DMS53 treated with DMSO at 0.1 percent for 48 hours (cell line): ENCODE measurements around the gene MKNK2.
"Not testable (repeated sequence)": the region's sequence is repeated elsewhere in the genome, so short reads cannot be mapped to it uniquely, and the experiment has no call there.

ENCODE experiments used
- DNase-seq: peaks from one replicate; lab custom pipeline; 2025; ENCODE audit not compliant: unreplicated experiment; lab: John Stamatoyannopoulos, UW

Gene MKNK2

GRCh38 chr19:2050991-2051772, at the start of gene MKNK2:
Gene MKNK2, minus strand, starts transcription at chr19:2051244. Its CDS starts 393 bp downstream, at chr19:2050851.
- DNase-seq: peak; percentile 31

DNA sequence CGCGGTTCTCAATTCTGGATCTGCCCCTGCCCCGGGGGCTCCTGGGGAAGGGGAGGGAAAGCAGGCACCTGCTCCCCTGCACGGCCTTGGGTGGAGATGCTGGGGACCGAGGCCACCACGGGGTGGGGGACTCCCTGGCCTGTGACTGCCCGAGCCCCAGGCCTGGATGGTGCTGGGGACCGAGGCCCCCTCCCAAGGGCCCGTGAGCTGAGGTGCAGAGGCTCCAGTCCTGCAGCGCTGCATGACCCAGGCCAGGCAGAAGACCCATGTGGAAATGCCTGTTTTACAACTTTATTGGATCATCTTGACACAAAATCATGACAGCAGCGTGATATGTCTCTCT, 49.6 kb upstream of the MKNK2 start:
- no peak for DNase-seq

DNA sequence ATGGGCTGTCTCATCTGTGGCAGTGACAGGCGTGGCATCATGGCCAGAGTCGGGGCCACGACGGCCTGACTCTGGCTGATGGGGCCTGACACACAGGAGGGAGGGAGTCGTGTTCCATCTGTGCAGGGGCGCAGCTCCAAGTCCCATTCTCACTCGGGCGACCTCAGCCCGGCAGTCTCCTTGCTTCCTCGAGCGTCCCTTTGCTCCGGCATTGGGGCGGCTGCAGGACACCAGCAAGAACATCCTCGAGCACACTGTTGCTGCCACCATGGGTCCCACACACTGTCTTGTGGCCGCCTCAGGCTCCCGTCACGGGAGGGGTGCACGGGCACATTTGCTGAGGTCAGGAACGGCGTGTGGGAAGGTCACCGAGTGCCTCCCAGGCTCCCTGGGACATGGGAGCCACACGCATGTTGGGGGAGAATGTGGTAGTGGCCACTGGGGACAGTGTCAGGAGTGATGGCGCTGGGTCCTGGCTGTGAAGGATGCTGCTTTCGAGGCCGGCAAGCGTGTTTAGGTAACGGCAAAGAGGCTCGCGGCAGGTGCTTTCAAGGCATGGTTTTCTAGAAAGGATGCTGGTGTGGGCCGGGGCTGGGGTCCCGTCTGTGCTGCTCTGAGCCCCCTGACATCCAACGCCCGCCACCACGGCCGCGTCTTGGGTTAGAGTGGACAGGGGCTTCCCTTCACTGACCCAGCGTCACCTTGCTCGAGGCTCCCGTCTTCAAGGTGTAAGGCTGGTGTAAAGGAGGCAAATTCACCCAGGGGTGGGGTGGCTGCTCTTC, 49.1 kb upstream of the MKNK2 start:
- no peak for DNase-seq

DNA sequence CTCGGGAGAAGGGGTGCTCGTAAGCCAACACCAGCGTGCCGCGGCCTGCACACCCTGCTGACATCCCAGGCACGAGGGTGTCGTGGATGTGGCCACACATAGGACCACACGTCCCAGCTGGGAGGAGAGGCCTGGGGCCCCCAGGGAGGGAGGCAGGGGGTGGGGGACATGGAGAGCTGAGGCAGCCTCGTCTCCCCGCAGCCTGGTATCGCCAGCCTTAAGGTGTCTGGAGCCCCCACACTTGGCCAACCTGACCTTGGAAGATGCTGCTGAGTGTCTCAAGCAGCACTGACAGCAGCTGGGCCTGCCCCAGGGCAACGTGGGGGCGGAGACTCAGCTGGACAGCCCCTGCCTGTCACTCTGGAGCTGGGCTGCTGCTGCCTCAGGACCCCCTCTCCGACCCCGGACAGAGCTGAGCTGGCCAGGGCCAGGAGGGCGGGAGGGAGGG, 48.0 kb upstream of the MKNK2 start:
- DNase-seq: no peak

DNA sequence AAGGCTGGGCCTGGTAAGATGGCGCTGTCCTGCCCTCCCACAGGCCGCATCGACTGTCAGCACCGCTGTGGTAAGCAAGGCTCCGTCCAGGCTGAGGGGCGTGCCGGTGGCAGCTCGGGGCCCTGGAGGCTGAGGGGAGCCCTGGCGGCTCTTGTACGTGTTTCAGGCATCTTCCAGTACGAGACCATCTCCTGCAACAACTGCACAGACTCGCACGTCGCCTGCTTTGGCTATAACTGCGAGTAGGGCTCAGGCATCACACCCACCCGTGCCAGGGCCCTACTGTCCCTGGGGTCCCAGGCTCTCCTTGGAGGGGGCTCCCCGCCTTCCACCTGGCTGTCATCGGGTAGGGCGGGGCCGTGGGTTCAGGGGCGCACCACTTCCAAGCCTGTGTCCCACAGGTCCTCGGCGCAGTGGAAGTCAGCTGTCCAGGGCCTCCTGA, 46.9 kb upstream of the MKNK2 start:
- DNase-seq: no peak

DNA sequence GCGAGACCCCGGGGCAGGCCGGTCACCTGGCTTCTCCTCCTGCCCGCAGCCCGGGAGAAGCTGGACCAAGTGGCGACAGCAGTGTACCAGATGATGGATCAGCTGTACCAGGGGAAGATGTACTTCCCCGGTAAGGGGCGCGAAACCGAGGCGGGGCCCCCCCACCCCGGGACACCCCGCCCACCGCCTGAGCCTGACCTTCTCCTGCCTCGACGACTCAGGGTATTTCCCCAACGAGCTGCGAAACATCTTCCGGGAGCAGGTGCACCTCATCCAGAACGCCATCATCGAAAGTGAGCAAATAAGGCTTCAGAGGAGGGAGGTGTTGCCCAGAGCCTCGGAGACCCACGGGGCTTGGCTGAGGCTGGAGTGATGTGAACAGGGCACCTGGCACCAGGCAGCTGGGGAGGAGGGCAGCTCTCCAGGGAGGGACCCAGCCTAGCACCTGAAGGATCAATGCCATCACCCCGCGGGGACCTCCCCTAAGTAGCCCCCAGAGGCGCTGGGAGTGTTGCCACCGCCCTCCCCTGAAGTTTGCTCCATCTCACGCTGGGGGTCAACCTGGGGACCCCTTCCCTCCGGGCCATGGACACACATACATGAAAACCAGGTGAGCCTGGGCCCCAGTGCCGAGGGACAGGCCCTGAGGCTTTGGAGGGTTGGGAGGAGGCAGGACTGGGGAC, 46.3 kb upstream of the MKNK2 start:
- peak; percentile 53 for DNase-seq

- peak; percentile 92 for DNase-seq
These were observed 45.6 kb upstream of the MKNK2 start, which contains the start of gene IZUMO4 for GRCh38 chr19:2096480-2097202. Gene IZUMO4, plus strand, starts transcription at chr19:2096915. Its CDS starts 31 bp downstream, at chr19:2096946.

DNA sequence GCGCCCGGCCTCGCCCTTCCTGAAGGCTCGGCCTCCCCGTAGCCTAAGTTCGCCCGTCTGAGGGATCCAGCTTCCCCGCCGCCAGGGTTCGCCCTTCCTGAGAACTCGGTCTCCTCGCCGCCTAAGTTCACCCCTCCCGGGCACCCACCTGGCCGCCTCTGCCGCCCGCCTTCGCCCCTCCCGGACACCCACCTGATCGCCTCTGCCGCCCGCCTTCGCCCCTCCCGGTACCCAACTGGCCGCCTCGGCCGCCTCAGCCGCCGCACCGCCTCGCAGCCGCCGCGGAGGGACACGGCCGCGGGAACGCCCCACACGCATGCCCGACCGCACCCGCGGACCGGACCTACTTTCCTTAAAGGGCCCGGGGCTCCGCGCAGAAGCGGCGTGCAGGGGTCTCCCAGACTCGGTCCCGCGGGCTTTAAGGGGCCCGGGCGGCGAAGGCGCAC, 45.0 kb upstream of the MKNK2 start, which contains the start of gene MOB3A:
Gene MOB3A, minus strand, starts transcription at position 293 of the 446 bp plus-strand sequence. CDS start 17,766 bp downstream, outside the sequence.
- DNase-seq: peak; percentile 61

DNA sequence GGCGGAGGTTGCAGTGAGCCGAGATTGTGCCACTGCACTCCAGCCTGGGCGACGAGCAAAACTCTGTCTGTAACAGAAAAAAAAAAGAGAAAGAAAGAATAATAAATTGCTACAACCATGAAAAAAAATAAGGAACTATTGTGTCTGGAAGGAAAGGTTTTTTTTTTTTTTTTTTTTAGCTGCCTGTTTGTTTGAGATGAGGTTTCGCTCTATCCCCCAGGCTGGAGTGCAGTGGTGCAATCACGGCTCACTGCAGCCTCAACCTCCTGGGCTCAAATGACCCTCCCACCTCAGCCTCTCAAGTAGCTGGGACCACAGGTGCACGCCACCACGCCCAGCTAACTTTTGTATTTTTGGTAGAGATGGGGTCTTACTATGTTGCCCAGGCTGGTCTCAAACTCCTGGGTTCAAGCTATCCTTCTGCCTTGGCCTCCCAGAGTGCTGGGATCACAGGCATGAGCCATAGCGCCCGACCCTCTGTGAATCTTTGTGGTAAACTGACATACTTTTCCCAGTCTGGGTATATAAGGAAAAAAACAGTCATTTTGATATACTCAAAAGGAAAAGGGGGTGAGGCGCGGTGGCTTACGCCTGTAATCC, 41.0 kb upstream of the MKNK2 start:
- not testable (repeated sequence) for DNase-seq

- no peak for DNase-seq
These were observed 38.6 kb upstream of the MKNK2 start for GRCh38 chr19:2089727-2090053.

- DNase-seq: no peak
These were observed 38.1 kb upstream of the MKNK2 start for GRCh38 chr19:2089001-2089711.

DNA sequence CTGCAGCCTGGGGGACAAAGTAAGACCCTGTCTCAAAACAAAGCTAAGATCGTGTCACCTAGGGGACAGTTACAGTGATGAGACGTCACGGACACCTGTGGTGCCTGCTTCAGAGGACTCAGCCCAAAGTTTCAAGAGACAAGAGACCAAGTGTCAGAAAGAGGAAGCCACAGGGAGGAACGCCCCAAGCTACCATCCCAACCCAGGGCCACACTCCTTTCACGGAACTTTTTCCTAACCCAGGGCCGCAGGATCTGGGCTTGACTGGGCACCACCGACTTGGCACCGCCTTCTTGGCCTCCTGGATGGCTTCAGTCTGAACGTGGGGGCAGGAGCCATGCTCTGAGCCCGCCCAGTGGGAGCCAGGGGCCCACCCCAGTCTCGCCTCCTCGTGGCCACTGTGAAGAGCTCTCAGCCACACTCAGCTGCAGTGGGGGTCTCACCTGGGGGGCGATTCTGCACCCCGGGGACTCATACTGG, 36.6 kb upstream of the MKNK2 start:
- DNase-seq: no peak

GRCh38 chr19:2086695-2087620, 35.9 kb upstream of the MKNK2 start:
- not testable (repeated sequence) for DNase-seq

GRCh38 chr19:2084993-2085720, 34.1 kb upstream of the MKNK2 start:
- DNase-seq: no peak

- DNase-seq: no peak
These were observed 32.3 kb upstream of the MKNK2 start for GRCh38 chr19:2083174-2083854.

- no peak for DNase-seq
These were observed 31.1 kb upstream of the MKNK2 start for GRCh38 chr19:2081873-2082810.
